HepG2 (cell line): ENCODE results near the gene PDS5B. TPM values are rescaled to one million over a fixed set of nuclear protein-coding genes. Genes with fewer than 3 reads are reported as not detected.

Experiments used
- ATAC-seq: fragments of 200-7000 bp; cut with Tn5 transposase; 3 replicates; pipeline ENCODE4 v1.9.1; 2020; ENCODE audit warnings: mild to moderate bottlenecking, moderate library complexity
- BruUV-seq: library from RNA; stranded (reverse); fragments of 400-500 nt; replicated peaks from 2 replicates; lab custom pipeline; 2021; lab: Mats Ljungman, UMichigan
- CTCF ChIA-PET: fragments of 300-600 bp; formaldehyde crosslinking; extraction: SDS; loops from one replicate; lab custom pipeline; 2021; ENCODE audit warnings: low total read pairs, inconsistent platforms, low intra/inter-chr PET ratio; lab: Yijun Ruan, JAX
- POLR2A ChIA-PET: fragments of 350-600 bp; sonication (Branson Sonifier 250); formaldehyde crosslinking; loops from one replicate; lab custom pipeline; 2020; ENCODE audit warnings: antibody characterized with exemption, inconsistent platforms; lab: Yijun Ruan, JAX
- DNase-seq: peaks from one replicate; pipeline ENCODE4 v3.0.0-alpha.2; 2015; ENCODE audit warnings: low spot score
- FAIRE-seq: peaks from 3 replicates; lab custom pipeline; 2011; peaks lifted over from hg19 to GRCh38; lab: Jason Lieb, UNC
- H2AFZ ChIP-seq: one replicate; pipeline ENCODE4 v1.6.1; 2011; ENCODE audit warnings: low read length, inconsistent platforms
- H3K27ac ChIP-seq: fragments of 300-600 bp; 3 replicates; pipeline ENCODE4 v1.8.0; 2011; ENCODE audit warnings: mixed run types, mild to moderate bottlenecking, mixed read lengths, low read length, inconsistent platforms; ENCODE audit not compliant: insufficient read depth; ENCODE audit errors: extremely low read length
- H3K27me3 ChIP-seq, 2 experiments: fragments of 200-600 bp in 1 of 2; 2 replicates in 1 of 2; 3 replicates in 1 of 2; pipeline versions ENCODE4 v1.6.0 to v1.8.0; 2011; ENCODE audit warnings: low read length in 2 of 2, mild to moderate bottlenecking in 2 of 2, moderate library complexity in 2 of 2, inconsistent platforms in 1 of 2; ENCODE audit not compliant: insufficient read depth in 2 of 2, control insufficient read depth in 1 of 2
- H3K36me3 ChIP-seq, 2 experiments: fragments of 200-600 bp in 1 of 2; replicated peaks in 1 of 2; 2 replicates in 1 of 2; 3 replicates in 1 of 2; pipeline versions ENCODE4 v1.5.1 to v1.8.0; 2011; ENCODE audit warnings: low read length in 2 of 2, inconsistent platforms in 1 of 2; ENCODE audit not compliant: insufficient read depth in 2 of 2, control insufficient read depth in 1 of 2
- H3K4me1 ChIP-seq: 2 replicates; pipeline ENCODE4 v1.5.1; 2012; ENCODE audit warnings: low read length, inconsistent platforms; ENCODE audit not compliant: insufficient read depth
- H3K4me2 ChIP-seq: 2 replicates; pipeline ENCODE4 v1.6.0; 2011; ENCODE audit warnings: low read depth, low read length, inconsistent platforms
- H3K4me3 ChIP-seq, 3 experiments: fragments of 200-600 bp in 1 of 3; sonication (generic), shearing (Covaris generic) in 1 of 3; replicated peaks in 1 of 3; 2 replicates each; pipeline ENCODE4 v1.5.1; 2011 to 2016; ENCODE audit warnings: low read length in 3 of 3, inconsistent platforms in 2 of 3, low read depth in 2 of 3, mild to moderate bottlenecking in 2 of 3, control low read depth in 1 of 3, mixed read lengths in 1 of 3; ENCODE audit not compliant: insufficient read depth in 1 of 3
- H3K79me2 ChIP-seq: one replicate; pipeline ENCODE4 v1.6.1; 2011; ENCODE audit warnings: low read length, inconsistent platforms; ENCODE audit not compliant: insufficient read depth
- H3K9ac ChIP-seq: 2 replicates; pipeline ENCODE4 v1.6.0; 2011; ENCODE audit warnings: mild to moderate bottlenecking, low read depth, low read length, inconsistent platforms; ENCODE audit not compliant: insufficient read depth
- H3K9me3 ChIP-seq: 2 replicates; pipeline ENCODE4 v1.5.1; 2012; ENCODE audit warnings: mild to moderate bottlenecking, low read length
- H4K20me1 ChIP-seq: 2 replicates; pipeline ENCODE4 v1.6.0; 2011; ENCODE audit warnings: inconsistent platforms, mild to moderate bottlenecking, low read length, moderate library complexity; ENCODE audit not compliant: insufficient read depth
- HIVEP1 ChIP-seq: sonication (generic); formaldehyde crosslinking; IDR thresholded peaks from 2 replicates; pipeline ENCODE4 v1.4.0; 2020; ENCODE audit warnings: mild to moderate bottlenecking, missing genetic modification reagents
- KAT2B ChIP-seq: fragments of 150-350 bp; IDR thresholded peaks from 2 replicates; pipeline ENCODE4 v1.6.1; 2014; ENCODE audit warnings: low read depth, low read length, borderline replicate concordance
- KDM1A ChIP-seq: IDR thresholded peaks from 2 replicates; pipeline ENCODE4 v1.6.1; 2016; ENCODE audit warnings: missing compliant biosample characterization
- KLF6 ChIP-seq: IDR thresholded peaks from 2 replicates; pipeline ENCODE4 v1.8.0; 2016; ENCODE audit warnings: missing biosample characterization, missing genetic modification reagents
- KMT2A ChIP-seq: sonication (generic); formaldehyde crosslinking; IDR thresholded peaks from 2 replicates; pipeline ENCODE4 v1.4.0; 2020; ENCODE audit warnings: missing genetic modification reagents
- ZMAT3 ChIP-seq: sonication (generic); formaldehyde crosslinking; conservative IDR thresholded peaks from 2 replicates; pipeline ENCODE4 v1.7.0; 2021; ENCODE audit warnings: missing genetic modification reagents
- ZNF747 ChIP-seq: sonication (generic); formaldehyde crosslinking; IDR thresholded peaks from 2 replicates; pipeline ENCODE4 v1.8.1; 2023; ENCODE audit warnings: missing genetic modification reagents, mild to moderate bottlenecking, borderline replicate concordance
- WGBS: methylation state at CpG from one replicate; pipeline ENCODE4 v1.1.6; 2017; ENCODE audit warnings: low lambda C conversion rate; 5-methylcytosine and 5-hydroxymethylcytosine counted together
- in situ Hi-C: cut with HindIII; loops from 2 replicates; pipeline ENCODE4 v1.10.0; 2017; ENCODE audit warnings: low pct_unique_long_range_greater_than_20kb; ENCODE audit not compliant: extremely low pct_ligation_motif_present
- intact Hi-C: fragments of 100-400 bp; cut with micrococcal nuclease; formaldehyde crosslinking; loops from one replicate; pipeline ENCODE4 v1.10.0; 2022; ENCODE audit not compliant: unreplicated experiment
- polyA plus RNA-seq, 8 experiments: library from polyadenylated mRNA; depleted of rRNA in 3 of 8; stranded (reverse) in 7 of 8; unstranded in 1 of 8; fragments of >200 nt; fragmentation: Illumina TruSeq in 4 of 8; extraction: Trizol in 4 of 8; gene quantifications; 2 replicates each; pipeline versions ENCODE4 v1.2.1 to v1.2.3, GENCODE V29; 2011 to 2016; ENCODE audit warnings: low read depth in 4 of 8, missing spikeins in 1 of 8, mixed read lengths in 1 of 8; ENCODE audit not compliant: insufficient read depth in 1 of 8
- total RNA-seq, 5 experiments: library from RNA; depleted of rRNA; stranded (reverse); fragments of >200 nt; fragmentation: Illumina TruSeq; extraction: Trizol; gene quantifications; 2 replicates each; pipeline ENCODE4 v1.2.3, GENCODE V29; 2016; ENCODE audit warnings: low read depth in 1 of 5
- TF ChIP-seq, protein P1 (sequence below): sonication (generic); formaldehyde crosslinking; IDR thresholded peaks from 2 replicates; pipeline ENCODE4 v1.8.0; 2022; ENCODE audit warnings: mild to moderate bottlenecking, missing genetic modification reagents; ENCODE audit not compliant: insufficient replicate concordance
- TF ChIP-seq, protein P2 (sequence below): sonication (generic); formaldehyde crosslinking; IDR thresholded peaks from 2 replicates; pipeline ENCODE4 v1.4.0; 2020; ENCODE audit warnings: missing genetic modification reagents
- TF ChIP-seq, protein P3 (sequence below): sonication (generic); formaldehyde crosslinking; IDR thresholded peaks from 2 replicates; pipeline ENCODE4 v1.8.0; 2022; ENCODE audit warnings: mild to moderate bottlenecking, missing genetic modification reagents
- TF ChIP-seq, protein P4 (sequence below): sonication (generic); formaldehyde crosslinking; IDR thresholded peaks from 2 replicates; pipeline ENCODE4 v1.4.0; 2020; ENCODE audit warnings: mild to moderate bottlenecking, missing genetic modification reagents
- TF ChIP-seq, protein P5 (sequence below): sonication (generic); formaldehyde crosslinking; IDR thresholded peaks from 2 replicates; pipeline ENCODE4 v1.5.1; 2020; ENCODE audit warnings: missing genetic modification reagents, mild to moderate bottlenecking, borderline replicate concordance
- TF ChIP-seq, protein P6 (sequence below): sonication (generic); formaldehyde crosslinking; IDR thresholded peaks from 2 replicates; pipeline ENCODE4 v1.5.0; 2020; ENCODE audit warnings: missing genetic modification reagents
- TF ChIP-seq, protein P7 (sequence below): sonication (generic); formaldehyde crosslinking; IDR thresholded peaks from 2 replicates; pipeline ENCODE4 v1.8.1; 2023; ENCODE audit warnings: mild to moderate bottlenecking, inconsistent platforms, moderate library complexity, missing genetic modification reagents, borderline replicate concordance

Gene PDS5B
- total and polyA plus RNA-seq, 2 of the 13 experiments (the other 11 are each of a cell fraction or from before 2014, with no cell fraction given), result 5.8 to 24.6 TPM

- DNase-seq (no peak), ATAC-seq (no peak), FAIRE-seq (no peak)
- BruUV-seq, result no TSS peak
- H2AFZ ChIP-seq, result no peak overlapping the region
- ChIA-PET POLR2A (no interaction called here), CTCF (no interaction called here)
- H3K79me2 ChIP-seq, result no peaks in the 10 kb centered on the region
- H3K4me3 ChIP-seq, result no peak overlapping the region
- no peak overlapping the region for H3K9ac ChIP-seq
- peaks cover 0 to 14% of the 10 kb centered on the region in 2 experiments; a peak in 4 of 5 replicates for H3K36me3 ChIP-seq
- no peak overlapping the region for H3K4me2 ChIP-seq
- H3K27me3 ChIP-seq, result no peaks in the 10 kb centered on the region
- no peak overlapping the region for H3K27ac ChIP-seq
- WGBS, result 96% methylated on average over 3 of the region's 3 CpGs
- in situ Hi-C loops (no loop called here), intact Hi-C loops (no loop called here)
- no peaks in the 10 kb centered on the region for H3K9me3 ChIP-seq
- H3K4me1 ChIP-seq, result 0 out of 2 replicates have a peak, but pooled peaks cover 6% of the 10 kb centered on the region
- no peaks in the 10 kb centered on the region for H4K20me1 ChIP-seq
- TF ChIP-seq, protein P1, sequence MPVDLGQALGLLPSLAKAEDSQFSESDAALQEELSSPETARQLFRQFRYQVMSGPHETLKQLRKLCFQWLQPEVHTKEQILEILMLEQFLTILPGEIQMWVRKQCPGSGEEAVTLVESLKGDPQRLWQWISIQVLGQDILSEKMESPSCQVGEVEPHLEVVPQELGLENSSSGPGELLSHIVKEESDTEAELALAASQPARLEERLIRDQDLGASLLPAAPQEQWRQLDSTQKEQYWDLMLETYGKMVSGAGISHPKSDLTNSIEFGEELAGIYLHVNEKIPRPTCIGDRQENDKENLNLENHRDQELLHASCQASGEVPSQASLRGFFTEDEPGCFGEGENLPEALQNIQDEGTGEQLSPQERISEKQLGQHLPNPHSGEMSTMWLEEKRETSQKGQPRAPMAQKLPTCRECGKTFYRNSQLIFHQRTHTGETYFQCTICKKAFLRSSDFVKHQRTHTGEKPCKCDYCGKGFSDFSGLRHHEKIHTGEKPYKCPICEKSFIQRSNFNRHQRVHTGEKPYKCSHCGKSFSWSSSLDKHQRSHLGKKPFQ (CRISPR knock-in tag), result no peak
- TF ChIP-seq HIVEP1 (CRISPR knock-in tag) (no peak), KMT2A (CRISPR knock-in tag) (no peak), KLF6 (no peak), ZNF747 (CRISPR knock-in tag) (no peak), KDM1A (CRISPR knock-in tag) (no peak), ZMAT3 (CRISPR knock-in tag) (no peak), KAT2B (no peak)
- TF ChIP-seq, protein P2, sequence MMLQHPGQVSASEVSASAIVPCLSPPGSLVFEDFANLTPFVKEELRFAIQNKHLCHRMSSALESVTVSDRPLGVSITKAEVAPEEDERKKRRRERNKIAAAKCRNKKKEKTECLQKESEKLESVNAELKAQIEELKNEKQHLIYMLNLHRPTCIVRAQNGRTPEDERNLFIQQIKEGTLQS (CRISPR knock-in tag), result no peak
- TF ChIP-seq, protein P3, sequence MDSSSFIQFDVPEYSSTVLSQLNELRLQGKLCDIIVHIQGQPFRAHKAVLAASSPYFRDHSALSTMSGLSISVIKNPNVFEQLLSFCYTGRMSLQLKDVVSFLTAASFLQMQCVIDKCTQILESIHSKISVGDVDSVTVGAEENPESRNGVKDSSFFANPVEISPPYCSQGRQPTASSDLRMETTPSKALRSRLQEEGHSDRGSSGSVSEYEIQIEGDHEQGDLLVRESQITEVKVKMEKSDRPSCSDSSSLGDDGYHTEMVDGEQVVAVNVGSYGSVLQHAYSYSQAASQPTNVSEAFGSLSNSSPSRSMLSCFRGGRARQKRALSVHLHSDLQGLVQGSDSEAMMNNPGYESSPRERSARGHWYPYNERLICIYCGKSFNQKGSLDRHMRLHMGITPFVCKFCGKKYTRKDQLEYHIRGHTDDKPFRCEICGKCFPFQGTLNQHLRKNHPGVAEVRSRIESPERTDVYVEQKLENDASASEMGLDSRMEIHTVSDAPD, result no peak
- TF ChIP-seq, protein P4, sequence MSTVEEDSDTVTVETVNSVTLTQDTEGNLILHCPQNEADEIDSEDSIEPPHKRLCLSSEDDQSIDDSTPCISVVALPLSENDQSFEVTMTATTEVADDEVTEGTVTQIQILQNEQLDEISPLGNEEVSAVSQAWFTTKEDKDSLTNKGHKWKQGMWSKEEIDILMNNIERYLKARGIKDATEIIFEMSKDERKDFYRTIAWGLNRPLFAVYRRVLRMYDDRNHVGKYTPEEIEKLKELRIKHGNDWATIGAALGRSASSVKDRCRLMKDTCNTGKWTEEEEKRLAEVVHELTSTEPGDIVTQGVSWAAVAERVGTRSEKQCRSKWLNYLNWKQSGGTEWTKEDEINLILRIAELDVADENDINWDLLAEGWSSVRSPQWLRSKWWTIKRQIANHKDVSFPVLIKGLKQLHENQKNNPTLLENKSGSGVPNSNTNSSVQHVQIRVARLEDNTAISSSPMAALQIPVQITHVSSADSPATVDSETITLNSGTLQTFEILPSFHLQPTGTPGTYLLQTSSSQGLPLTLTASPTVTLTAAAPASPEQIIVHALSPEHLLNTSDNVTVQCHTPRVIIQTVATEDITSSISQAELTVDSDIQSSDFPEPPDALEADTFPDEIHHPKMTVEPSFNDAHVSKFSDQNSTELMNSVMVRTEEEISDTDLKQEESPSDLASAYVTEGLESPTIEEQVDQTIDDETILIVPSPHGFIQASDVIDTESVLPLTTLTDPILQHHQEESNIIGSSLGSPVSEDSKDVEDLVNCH, result no peak
- TF ChIP-seq, protein P5, sequence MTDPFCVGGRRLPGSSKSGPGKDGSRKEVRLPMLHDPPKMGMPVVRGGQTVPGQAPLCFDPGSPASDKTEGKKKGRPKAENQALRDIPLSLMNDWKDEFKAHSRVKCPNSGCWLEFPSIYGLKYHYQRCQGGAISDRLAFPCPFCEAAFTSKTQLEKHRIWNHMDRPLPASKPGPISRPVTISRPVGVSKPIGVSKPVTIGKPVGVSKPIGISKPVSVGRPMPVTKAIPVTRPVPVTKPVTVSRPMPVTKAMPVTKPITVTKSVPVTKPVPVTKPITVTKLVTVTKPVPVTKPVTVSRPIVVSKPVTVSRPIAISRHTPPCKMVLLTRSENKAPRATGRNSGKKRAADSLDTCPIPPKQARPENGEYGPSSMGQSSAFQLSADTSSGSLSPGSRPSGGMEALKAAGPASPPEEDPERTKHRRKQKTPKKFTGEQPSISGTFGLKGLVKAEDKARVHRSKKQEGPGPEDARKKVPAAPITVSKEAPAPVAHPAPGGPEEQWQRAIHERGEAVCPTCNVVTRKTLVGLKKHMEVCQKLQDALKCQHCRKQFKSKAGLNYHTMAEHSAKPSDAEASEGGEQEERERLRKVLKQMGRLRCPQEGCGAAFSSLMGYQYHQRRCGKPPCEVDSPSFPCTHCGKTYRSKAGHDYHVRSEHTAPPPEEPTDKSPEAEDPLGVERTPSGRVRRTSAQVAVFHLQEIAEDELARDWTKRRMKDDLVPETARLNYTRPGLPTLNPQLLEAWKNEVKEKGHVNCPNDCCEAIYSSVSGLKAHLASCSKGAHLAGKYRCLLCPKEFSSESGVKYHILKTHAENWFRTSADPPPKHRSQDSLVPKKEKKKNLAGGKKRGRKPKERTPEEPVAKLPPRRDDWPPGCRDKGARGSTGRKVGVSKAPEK, result no peak
- TF ChIP-seq, protein P6, sequence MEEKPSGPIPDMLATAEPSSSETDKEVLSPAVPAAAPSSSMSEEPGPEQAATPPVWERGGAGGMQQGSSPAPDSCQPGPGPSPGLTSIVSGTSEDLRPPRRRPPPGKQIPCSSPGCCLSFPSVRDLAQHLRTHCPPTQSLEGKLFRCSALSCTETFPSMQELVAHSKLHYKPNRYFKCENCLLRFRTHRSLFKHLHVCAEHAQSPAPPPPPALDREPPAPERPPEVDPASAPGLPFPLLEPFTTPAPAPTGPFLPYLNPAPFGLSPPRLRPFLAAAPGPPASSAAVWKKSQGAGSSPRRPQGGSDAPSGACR (CRISPR knock-in tag), result no peak
- TF ChIP-seq, protein P7, sequence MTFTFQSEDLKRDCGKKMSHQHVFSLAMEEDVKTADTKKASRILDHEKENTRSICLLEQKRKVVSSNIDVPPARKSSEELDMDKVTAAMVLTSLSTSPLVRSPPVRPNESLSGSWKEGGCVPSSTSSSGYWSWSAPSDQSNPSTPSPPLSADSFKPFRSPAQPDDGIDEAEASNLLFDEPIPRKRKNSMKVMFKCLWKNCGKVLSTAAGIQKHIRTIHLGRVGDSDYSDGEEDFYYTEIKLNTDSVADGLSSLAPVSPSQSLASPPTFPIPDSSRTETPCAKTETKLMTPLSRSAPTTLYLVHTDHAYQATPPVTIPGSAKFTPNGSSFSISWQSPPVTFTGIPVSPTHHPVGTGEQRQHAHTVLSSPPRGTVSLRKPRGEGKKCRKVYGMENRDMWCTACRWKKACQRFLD (CRISPR knock-in tag), result no peak
Measured at GRCh38 chr13:32746474-32746873, 160.2 kb downstream of the PDS5B start.
